Stimulated activated CD8-positive, alpha-beta memory T cell treated with anti-CD3 and anti-CD28 coated beads, Interleukin-12 subunit alpha, Interleukin-12 subunit beta, amount 100 ng/mL, for 1 hour (primary cell): Measurements from ENCODE around the gene HOXA9.

Experiments
- DNase-seq: peaks from one replicate; pipeline ENCODE4 v3.0.0-alpha.2; 2020; ENCODE audit warnings: low read depth

The HOXA9 gene

GRCh38 chr7:27176962-27177794, 11.8 kb upstream of the HOXA9 start:
- DNase-seq = no peak

- no peak for DNase-seq
Measured at GRCh38 chr7:27176524-27176845, 11.1 kb upstream of the HOXA9 start.

DNA sequence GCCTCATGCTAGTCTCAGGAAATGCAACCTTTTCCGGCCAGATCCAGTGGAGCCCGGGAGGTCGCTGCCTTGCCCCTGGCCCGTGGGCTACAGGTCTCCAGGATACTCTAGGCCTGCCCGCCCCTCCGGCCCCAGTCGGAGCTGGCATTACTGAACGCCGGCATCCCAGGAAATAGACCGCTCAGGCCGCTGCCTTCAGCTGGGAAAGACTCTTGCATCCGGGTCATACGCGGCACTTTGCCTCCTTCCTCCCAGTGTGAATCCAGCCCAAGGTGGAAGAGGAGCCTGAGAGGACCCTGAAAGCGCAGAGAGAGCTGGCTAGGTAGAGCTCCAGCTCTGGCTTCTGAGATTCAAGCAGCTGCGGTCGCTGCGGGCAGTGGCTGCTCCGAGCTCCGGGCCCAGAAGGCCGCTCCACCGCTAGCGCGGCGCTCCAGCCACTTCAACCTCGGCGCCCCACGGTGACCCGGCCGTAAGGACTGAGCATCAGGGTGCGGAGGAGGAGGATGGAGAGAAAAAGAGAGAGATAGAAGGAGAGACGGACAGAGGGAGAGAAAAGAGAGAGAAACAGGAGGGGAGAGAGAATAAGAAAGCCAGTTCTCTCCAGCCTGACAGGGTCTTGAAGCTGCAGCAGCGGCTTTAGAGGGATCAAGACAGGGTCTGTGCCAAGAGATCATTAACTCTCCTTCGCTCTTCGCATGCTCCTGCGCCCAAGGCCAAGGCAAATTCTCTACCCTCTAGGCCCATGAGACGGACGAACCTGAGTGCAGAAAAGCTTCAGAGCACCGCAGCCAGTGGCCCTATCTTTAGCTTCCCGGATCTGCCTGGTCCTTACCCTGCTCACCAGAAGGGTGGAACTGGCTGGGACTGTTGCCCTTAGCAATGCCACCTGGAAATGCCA, 10.5 kb upstream of the HOXA9 start:
- no peak for DNase-seq

- DNase-seq = no peak
Measured at GRCh38 chr7:27174874-27175625, 9.7 kb upstream of the HOXA9 start.

GRCh38 chr7:27173956-27174873, 8.9 kb upstream of the HOXA9 start, which contains the start of gene HOXA10:
Gene HOXA10 (minus strand): TSS chr7:27174320. CDS start chr7:27174306, 14 bp downstream.
- no peak for DNase-seq

GRCh38 chr7:27173511-27173955, 8.2 kb upstream of the HOXA9 start:
- DNase-seq = no peak

DNA sequence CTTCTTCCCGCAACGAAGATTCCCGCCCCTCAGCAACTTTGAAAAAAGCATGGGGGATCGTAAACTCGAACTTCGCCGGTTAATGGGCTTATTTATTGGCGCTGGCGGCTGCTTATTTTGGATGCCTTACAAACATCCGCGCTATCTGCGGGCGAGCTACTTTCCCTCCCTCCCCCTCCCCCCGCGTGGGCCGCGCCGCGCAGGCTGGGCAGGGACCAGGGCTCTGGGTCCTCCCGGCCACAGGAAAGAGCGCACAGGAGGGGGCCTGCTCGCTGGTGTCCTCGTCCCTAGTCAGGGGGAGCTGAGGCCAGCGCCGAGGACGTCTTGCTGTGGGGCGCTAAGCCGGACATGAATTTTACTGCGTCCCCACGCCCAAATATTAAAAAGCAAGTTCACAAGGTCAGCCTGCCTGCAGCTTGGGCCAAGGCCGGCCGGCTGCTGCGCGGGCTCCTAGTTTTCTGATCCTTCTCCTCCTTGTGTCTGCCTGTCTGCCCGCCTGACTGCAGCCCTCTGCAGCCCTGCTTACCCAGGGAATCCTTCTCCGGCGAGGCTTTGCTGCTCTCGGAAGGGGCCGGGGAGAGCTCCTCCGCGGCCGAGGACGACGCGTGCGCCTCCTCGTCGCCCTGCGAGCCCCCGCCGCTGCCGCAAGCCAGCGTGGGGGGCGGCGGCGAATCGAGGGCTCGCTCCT, 7.6 kb upstream of the HOXA9 start:
- DNase-seq = no peak

GRCh38 chr7:27172315-27172774, 7.0 kb upstream of the HOXA9 start:
- DNase-seq = no peak

GRCh38 chr7:27171637-27172314, 6.4 kb upstream of the HOXA9 start:
- DNase-seq = no peak

GRCh38 chr7:27171325-27171636, 5.9 kb upstream of the HOXA9 start:
- no peak for DNase-seq

DNA sequence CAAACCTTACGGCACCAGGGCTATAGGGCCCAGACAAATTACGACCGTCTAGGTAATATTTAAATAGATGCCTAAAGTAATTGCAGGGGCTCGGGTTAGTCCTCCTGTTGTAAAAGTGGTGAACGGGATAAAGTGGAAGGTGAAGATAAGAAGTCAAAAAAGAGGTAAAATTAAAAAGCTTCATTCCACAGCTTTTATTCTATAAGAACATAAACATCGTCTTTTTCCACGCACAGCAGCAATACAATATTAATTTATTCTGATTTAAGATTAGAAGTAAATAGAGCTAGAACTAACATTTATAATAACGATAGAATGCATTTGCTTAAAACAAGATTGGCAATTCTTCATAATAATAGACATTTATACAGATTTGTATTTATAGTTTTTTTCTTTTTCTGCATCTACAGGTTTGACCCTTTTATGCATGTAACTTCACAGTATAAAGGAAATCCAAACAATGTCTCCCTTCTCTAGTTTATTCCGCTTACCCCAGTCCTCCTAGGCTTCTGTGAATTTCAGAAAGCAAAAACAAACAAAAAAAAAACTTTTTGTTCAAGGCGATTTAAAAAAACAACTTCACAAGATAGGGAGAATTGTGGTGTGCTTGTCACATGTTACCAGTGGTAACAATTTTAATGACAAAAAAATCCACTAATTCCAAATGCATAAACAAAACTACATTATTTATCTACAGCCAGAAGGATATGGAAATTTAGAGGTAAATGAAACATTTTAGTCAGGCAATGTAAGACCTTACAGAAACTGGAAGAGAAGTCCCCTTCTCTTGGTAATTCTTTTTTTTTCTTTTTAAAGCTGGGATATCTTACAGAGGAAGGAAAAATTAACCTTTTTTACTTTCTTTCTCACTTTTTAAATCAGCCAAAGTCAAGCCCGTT, 5.3 kb upstream of the HOXA9 start:
- no peak for DNase-seq

- DNase-seq = no peak
Measured at GRCh38 chr7:27169658-27170425, 4.5 kb upstream of the HOXA9 start.

GRCh38 chr7:27168265-27168947, 3.1 kb upstream of the HOXA9 start:
- no peak for DNase-seq

DNA sequence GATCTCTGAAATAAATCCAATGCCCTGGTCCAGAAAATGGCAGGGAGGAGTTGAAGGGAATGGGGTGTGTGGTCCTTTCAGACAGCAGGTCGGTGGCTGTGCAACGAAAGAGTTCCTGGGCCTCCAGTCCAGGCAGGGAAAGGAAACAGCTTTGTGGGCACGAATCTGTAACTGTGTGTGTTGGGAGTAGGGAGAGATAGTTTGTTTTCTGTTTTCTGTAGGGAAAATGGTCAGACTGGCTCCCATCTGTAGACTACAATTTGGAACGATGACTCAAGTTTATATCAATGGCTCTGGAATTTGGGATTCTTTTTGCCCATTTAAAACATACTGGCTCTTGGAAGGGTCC, 2.6 kb upstream of the HOXA9 start:
- DNase-seq = no peak

DNA sequence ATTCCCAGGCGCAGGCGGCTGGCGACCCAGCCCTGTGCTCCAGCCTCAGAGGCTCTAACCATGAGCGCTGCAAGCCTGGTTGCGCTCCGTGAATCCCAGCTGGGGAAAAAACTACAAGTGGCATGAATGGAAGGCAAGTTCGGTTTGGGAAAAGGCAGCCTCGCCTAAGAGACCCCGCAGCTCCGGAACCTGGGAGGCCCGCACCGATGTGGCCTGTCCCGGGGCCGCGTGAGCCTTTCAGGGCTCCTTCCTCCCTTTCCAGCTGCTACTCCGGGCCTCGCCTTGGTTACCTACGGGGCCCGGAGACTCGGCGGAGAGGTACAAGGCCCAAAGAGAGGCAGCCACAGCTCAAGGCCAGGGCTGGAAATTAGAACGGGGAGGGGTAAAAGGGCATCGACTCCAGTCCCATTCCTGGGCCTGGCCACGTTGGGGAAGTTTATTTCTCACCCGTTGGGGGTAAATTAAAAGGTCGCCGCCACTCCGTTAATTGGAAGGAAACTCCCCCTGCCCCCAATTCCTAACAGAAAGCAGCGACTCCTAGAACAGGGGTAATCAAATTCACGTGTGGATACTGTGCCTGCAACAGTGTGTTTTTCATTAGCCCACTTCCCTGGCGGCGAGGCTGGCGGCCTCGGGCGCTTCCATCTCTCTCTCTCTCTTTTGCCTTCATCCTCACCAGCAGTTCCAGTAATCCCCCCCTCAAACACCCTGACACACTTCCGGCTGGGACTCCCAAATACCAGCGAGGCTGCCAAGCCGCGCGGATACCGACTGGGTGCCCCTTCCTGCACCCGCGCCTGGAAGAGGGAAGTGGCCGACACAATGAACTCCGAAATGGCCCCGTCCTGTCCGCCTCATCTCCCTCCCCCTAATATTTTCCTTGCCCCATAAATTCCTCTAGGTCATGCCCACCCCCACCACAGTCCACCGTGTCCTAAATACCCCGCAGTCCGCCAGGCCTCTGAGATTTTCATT, 1.5 kb upstream of the HOXA9 start:
- DNase-seq = no peak

DNA sequence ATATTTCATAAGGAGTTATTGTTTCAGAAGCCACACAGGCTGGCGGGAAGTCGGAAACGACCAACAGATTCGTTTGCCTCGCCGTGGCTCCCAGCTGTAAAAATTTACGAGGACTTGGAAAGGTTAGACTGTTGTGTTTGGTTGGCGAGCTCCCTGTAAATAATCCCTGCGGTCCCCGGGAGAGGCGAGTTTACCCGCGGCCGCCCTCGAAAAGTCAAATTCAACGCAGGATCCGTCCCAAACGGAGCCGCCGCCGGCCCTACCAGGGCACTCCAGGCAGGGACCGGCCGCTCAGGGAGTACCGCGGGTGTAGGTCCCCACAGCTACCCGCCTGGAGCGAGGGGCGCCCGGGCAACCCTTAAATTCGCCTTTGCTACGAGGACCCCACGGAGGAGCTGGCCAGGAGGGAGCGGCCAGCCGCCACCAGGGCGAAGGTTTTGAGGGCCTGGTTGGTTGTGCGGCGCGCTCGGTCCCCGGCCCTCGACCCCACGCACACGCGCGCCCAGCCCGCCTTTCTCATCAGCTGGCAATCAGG, 726 bp upstream of the HOXA9 start:
- no peak for DNase-seq
